ENCODE measurements around the gene ROM1.
"Not testable (repeated sequence)": the region's sequence is repeated elsewhere in the genome, so short reads cannot be mapped to it uniquely, and the experiment has no call there.

Gene ROM1

DNA sequence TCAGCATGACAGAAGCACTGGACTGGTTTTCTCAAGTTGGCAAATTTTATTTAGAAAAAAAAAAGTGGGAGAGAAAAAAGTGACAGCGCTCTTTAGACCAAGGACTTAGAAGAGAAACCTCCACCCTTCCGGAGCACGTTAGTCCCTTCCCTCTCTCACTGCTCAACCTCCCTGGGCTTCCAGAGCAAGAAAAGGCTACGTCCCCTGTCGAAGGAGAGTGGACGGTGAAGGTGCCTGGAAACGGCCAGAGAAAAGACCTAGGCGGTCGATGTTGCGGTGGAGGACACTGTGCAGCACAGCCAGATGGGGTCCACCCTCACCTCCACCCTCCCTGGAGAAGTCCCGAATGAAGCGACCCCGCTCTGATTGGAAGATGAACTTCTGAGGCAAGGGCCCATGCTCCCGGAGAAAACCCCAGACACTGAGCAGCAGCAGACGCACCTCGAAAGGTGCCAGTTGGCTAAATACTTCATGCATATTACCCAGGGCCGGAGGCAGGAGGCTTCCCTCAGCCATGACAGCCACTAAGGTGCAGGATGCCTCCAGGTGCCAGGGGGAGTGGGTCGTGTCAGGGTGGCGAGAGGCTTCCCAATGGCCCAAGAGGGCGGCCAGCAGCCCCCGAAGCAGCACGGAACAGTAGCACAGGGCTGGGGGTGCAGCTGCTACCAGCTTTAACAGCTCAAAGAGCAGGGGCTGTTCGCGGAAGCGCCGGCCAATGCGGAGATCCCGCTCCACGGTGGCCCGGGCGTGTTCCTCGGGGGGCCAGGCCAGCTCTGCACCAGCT lies 34.0 kb downstream of the ROM1 start:
- Histone ChIP-seq H3K9me3 (ENCODE audit: low read depth, low read length) (no peaks in the 10 kb centered on the region), H3K27ac (no peak overlapping the region), H3K36me3 (ENCODE audit: insufficient read depth, low read length) (peaks cover 34% of the 10 kb centered on the region), H3K9ac (ENCODE audit: insufficient read length) (no peak overlapping the region), H3K4me3 (peak overlapping the region; percentile 41)
- no peak for DNase-seq (ENCODE audit: low read depth, low spot score)
- TF ChIP-seq FOXP2 (optimal IDR thresholded peaks at IDR 0.05; ENCODE audit: control extremely low read depth, extremely low read length, insufficient read depth): no peak
- no peak for TF ChIP-seq EZH2 (IDR thresholded peaks at IDR 0.05)
- no peak for TF ChIP-seq POLR2AphosphoS5 (IDR thresholded peaks at IDR 0.05; ENCODE audit: borderline replicate concordance, low read depth, low read length)

DNA sequence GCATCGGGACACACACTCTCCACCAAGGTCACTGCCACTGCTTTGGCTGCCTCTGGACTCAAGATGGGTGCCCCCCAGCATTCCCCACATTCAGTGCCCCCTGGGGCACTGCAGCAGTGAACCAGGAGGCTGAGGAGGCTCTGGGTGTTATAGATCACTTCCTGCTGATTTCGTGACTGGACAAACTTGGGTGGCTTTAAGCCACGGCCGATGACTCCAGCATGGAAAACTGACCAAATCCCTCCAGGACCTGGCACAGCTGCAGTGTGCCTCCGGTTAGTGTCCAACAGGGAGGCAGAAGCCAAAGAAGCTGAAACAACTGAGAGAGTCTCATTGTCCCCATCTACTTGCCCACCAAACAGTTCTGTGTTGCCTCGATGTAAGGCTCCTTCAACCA lies 34.5 kb downstream of the ROM1 start:
- Histone ChIP-seq H3K4me3 (no peak overlapping the region), H3K9ac (ENCODE audit: insufficient read length) (no peak overlapping the region), H3K27ac (no peak overlapping the region), H3K36me3 (ENCODE audit: insufficient read depth, low read length) (peaks cover 32% of the 10 kb centered on the region), H3K9me3 (ENCODE audit: low read depth, low read length) (no peaks in the 10 kb centered on the region)
- no peak for DNase-seq (ENCODE audit: low read depth, low spot score)
- TF ChIP-seq FOXP2 (optimal IDR thresholded peaks at IDR 0.05; ENCODE audit: control extremely low read depth, extremely low read length, insufficient read depth) (no peak), EZH2 (IDR thresholded peaks at IDR 0.05) (no peak), POLR2AphosphoS5 (IDR thresholded peaks at IDR 0.05; ENCODE audit: borderline replicate concordance, low read depth, low read length) (no peak)

GRCh38 chr11:62648185-62648966 lies 35.3 kb downstream of the ROM1 start:
- TF ChIP-seq FOXP2 (optimal IDR thresholded peaks at IDR 0.05; ENCODE audit: control extremely low read depth, extremely low read length, insufficient read depth) (no peak), POLR2AphosphoS5 (IDR thresholded peaks at IDR 0.05; ENCODE audit: borderline replicate concordance, low read depth, low read length) (no peak; the same call in 1 of the 2 replicates), EZH2 (IDR thresholded peaks at IDR 0.05) (no peak)
- Histone ChIP-seq H3K4me3 (no peak overlapping the region), H3K27ac (no peak overlapping the region), H3K9me3 (ENCODE audit: low read depth, low read length) (no peaks in the 10 kb centered on the region), H3K36me3 (ENCODE audit: insufficient read depth, low read length) (peaks cover 25% of the 10 kb centered on the region; the same call in 1 of the 2 replicates), H3K9ac (ENCODE audit: insufficient read length) (no peak overlapping the region)
- no peak for DNase-seq (ENCODE audit: low read depth, low spot score)

GRCh38 chr11:62648967-62649364 lies 35.9 kb downstream of the ROM1 start:
- Histone ChIP-seq H3K36me3 (ENCODE audit: insufficient read depth, low read length) (peaks cover 21% of the 10 kb centered on the region; the same call in 1 of the 2 replicates), H3K9ac (ENCODE audit: insufficient read length) (no peak overlapping the region), H3K9me3 (ENCODE audit: low read depth, low read length) (no peaks in the 10 kb centered on the region), H3K27ac (no peak overlapping the region), H3K4me3 (no peak overlapping the region)
- TF ChIP-seq FOXP2 (optimal IDR thresholded peaks at IDR 0.05; ENCODE audit: control extremely low read depth, extremely low read length, insufficient read depth) (no peak), EZH2 (IDR thresholded peaks at IDR 0.05) (no peak), POLR2AphosphoS5 (IDR thresholded peaks at IDR 0.05; ENCODE audit: borderline replicate concordance, low read depth, low read length) (no peak; the same call in 1 of the 2 replicates)
- DNase-seq (ENCODE audit: low read depth, low spot score): no peak

- Histone ChIP-seq H3K9ac (ENCODE audit: insufficient read length) (no peak overlapping the region), H3K4me3 (no peak overlapping the region), H3K9me3 (ENCODE audit: low read depth, low read length) (no peaks in the 10 kb centered on the region), H3K27ac (no peak overlapping the region), H3K36me3 (ENCODE audit: insufficient read depth, low read length) (peaks cover 16% of the 10 kb centered on the region; the same call in 1 of the 2 replicates)
- TF ChIP-seq FOXP2 (optimal IDR thresholded peaks at IDR 0.05; ENCODE audit: control extremely low read depth, extremely low read length, insufficient read depth): no peak
- TF ChIP-seq POLR2AphosphoS5 (IDR thresholded peaks at IDR 0.05; ENCODE audit: borderline replicate concordance, low read depth, low read length): no peak
- TF ChIP-seq EZH2 (IDR thresholded peaks at IDR 0.05): no peak
- DNase-seq (ENCODE audit: low read depth, low spot score): no peak
Observed at GRCh38 chr11:62649486-62649885, 36.4 kb downstream of the ROM1 start.

GRCh38 chr11:62650283-62650682 lies 37.2 kb downstream of the ROM1 start:
- not testable (repeated sequence) for H3K27ac ChIP-seq; DNase-seq (ENCODE audit: low read depth, low spot score); H3K4me3 ChIP-seq; H3K9ac ChIP-seq (ENCODE audit: insufficient read length); H3K9me3 ChIP-seq (ENCODE audit: low read depth, low read length)
- H3K36me3 ChIP-seq (ENCODE audit: insufficient read depth, low read length): peaks cover 14% of the 10 kb centered on the region; the same call in 1 of the 2 replicates

DNA sequence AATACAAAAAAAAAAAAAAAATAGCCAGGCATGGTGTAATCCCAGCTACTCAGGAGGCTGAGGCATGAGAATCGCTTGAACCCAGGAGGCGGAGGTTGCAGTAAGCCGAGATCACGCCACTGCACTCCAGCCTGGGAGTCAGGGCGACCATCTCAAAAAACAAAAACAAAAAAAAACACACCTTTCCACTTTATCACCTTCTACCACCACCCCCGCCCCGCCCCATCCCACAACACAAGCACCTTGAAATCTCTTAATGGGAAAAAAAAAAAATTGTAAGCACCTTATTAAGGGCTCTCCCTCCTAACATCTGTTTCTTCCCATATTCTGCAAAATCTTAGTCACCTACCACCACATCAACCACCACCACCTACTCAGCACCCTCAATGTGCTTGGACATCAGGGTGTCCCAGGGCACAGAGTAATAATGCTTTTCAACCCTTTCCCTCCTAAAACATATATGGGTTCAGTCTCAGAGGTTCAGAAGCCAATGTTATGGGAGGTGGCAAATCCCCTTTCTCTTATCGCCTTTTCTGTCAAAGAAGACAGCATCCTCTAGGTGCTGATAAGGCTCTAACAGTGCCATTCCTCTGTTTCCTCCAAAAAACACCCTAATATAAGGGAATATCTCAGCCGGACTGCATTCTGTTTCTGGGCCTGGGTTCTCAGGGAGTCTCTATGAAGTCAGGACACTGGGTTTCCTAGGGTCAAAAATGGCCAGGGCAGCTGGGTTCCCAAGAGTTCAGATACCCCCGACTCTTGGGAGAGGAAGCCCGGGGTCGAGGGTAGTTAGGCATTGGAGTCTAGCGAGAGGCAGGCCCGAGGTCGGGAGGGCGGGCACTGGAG lies 39.3 kb downstream of the ROM1 start:
- TF ChIP-seq EZH2 (IDR thresholded peaks at IDR 0.05) (no peak), FOXP2 (optimal IDR thresholded peaks at IDR 0.05; ENCODE audit: control extremely low read depth, extremely low read length, insufficient read depth) (no peak), POLR2AphosphoS5 (IDR thresholded peaks at IDR 0.05; ENCODE audit: borderline replicate concordance, low read depth, low read length) (no peak)

DNA sequence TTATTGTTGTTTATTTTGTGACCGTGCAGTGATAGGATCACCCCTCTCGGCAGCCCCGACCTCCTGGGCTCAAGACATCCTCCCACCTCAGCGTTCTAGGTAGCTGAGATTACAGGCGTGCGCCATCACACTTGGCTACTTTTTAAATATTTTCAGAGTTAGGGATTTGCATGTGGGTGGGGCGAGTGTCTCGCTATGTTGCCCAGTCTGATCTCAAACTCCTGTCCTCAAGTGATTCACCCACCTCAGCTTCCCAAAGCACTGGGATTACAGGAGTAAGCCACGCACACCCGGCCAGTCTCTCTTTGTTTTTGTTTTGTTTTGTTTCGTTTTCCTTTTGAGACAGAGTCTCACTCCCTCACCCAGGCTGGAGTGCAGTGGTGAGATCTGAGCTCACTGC lies 41.2 kb downstream of the ROM1 start:
- Histone ChIP-seq H3K36me3 (ENCODE audit: insufficient read depth, low read length) (peaks cover 5% of the 10 kb centered on the region; the same call in 1 of the 2 replicates), H3K9ac (ENCODE audit: insufficient read length) (no peak overlapping the region), H3K4me3 (no peak overlapping the region), H3K9me3 (ENCODE audit: low read depth, low read length) (no peaks in the 10 kb centered on the region), H3K27ac (no peak overlapping the region)
- no peak for DNase-seq (ENCODE audit: low read depth, low spot score)
- TF ChIP-seq POLR2AphosphoS5 (IDR thresholded peaks at IDR 0.05; ENCODE audit: borderline replicate concordance, low read depth, low read length) (no peak), EZH2 (IDR thresholded peaks at IDR 0.05) (no peak), FOXP2 (optimal IDR thresholded peaks at IDR 0.05; ENCODE audit: control extremely low read depth, extremely low read length, insufficient read depth) (no peak)

More for the DNA sequence above, 39.3 kb downstream of the ROM1 start:
- Histone ChIP-seq H3K9me3 (ENCODE audit: low read depth, low read length) (no peaks in the 10 kb centered on the region), H3K27ac (peak overlapping the region; percentile 83), H3K36me3 (ENCODE audit: insufficient read depth, low read length) (peaks cover 14% of the 10 kb centered on the region; the same call in 1 of the 2 replicates), H3K9ac (ENCODE audit: insufficient read length) (peak overlapping the region; percentile 92), H3K4me3 (peak overlapping the region; percentile 95)
- no peak for DNase-seq (ENCODE audit: low read depth, low spot score)
